GM23248 (cell line): ENCODE data around the gene CEBPG.

Experiments used
- EZH2 ChIP-seq: fragments of 200-600 bp; sonication (generic); IDR thresholded peaks from 2 replicates; pipeline ENCODE4 v1.6.1; 2018; ENCODE audit warnings: antibody characterized with exemption, mild to moderate bottlenecking; ENCODE audit not compliant: insufficient read depth, poor library complexity, severe bottlenecking
- EZH2phosphoT487 ChIP-seq: fragments of 200-600 bp; sonication (generic); IDR thresholded peaks from 2 replicates; pipeline ENCODE4 v1.6.1; 2018; ENCODE audit warnings: antibody characterized with exemption, moderate library complexity, mild to moderate bottlenecking, low read depth; ENCODE audit not compliant: insufficient read depth

GRCh38 chr19:33394006-33394722 is 20.7 kb downstream of the CEBPG start:
- no peak for TF ChIP-seq EZH2phosphoT487
- TF ChIP-seq EZH2, result no peak
